Measurements from ENCODE around the gene SLC7A10. TPM values are rescaled to one million over a fixed set of nuclear protein-coding genes. Genes with fewer than 3 reads are reported as not detected.

SLC7A10 gene
- total RNA-seq, 2 experiments from 2014 or later = not detected

DNA sequence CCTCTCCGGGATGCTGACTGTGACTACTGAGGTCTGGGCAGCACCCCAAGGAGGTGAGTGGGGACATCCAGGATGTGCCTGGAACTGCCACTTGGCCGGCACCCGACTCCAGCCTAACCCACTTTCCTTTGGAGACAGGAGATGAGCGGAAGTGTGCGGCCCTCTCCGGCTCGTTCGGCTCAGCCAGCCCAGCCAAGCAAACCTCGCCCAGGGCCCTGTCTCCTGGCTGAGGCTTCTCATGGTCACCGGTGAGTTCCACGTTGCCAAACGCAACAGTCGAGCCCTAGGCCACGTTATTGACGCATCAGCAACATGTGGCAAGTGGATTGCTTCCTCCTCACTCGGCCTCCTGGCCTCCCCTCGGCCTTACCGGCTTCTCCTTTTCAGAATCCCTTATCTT, 5.5 kb downstream of the SLC7A10 start:
- intact Hi-C loops (cut with micrococcal nuclease) = no loop called here
- no peak for DNase-seq
- peaks cover 2% of the 10 kb centered on the region for H3K4me1 Mint-ChIP-seq (ENCODE audit: low read depth)
- peaks cover 19% of the 10 kb centered on the region for H3K27me3 Mint-ChIP-seq
- H3K27ac Mint-ChIP-seq = no peak overlapping the region
- H3K4me3 Mint-ChIP-seq = no peak overlapping the region
- H3K9me3 Mint-ChIP-seq = no peaks in the 10 kb centered on the region
- TF ChIP-seq, protein P1, sequence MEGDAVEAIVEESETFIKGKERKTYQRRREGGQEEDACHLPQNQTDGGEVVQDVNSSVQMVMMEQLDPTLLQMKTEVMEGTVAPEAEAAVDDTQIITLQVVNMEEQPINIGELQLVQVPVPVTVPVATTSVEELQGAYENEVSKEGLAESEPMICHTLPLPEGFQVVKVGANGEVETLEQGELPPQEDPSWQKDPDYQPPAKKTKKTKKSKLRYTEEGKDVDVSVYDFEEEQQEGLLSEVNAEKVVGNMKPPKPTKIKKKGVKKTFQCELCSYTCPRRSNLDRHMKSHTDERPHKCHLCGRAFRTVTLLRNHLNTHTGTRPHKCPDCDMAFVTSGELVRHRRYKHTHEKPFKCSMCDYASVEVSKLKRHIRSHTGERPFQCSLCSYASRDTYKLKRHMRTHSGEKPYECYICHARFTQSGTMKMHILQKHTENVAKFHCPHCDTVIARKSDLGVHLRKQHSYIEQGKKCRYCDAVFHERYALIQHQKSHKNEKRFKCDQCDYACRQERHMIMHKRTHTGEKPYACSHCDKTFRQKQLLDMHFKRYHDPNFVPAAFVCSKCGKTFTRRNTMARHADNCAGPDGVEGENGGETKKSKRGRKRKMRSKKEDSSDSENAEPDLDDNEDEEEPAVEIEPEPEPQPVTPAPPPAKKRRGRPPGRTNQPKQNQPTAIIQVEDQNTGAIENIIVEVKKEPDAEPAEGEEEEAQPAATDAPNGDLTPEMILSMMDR (IDR thresholded peaks at IDR 0.05) = no peak
- ATAC-seq = no peak
- no peaks in the 10 kb centered on the region for H3K36me3 Mint-ChIP-seq (ENCODE audit: low read depth)
- ChIA-PET POLR2A (no interaction called here), CTCF (no interaction called here)

DNA sequence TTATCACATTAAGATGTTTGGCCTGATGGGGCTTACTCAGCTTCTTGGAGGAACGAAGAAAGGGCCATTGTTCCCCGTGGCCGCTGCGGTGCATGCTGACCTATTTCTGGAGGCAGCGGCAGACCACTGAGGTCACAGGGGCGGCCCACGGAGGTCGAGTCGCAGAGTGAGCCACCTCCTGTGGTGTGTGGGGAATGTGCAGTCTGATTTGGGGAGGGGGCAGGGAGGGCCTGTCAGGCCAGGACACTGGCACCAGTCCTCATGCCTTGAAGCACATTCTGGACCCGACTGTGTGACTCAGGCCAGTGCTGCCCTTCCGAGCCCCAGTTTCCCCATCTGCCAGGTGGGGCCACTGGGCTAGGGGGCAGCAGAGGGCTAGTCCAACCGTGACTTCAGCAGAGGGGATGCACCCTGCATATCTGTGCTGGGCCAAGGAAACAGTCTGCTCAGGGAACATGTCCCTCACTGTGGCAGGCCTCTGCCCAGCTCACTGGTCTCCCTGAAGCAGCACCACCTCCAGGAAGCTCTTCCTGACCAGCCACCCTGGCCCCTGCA, 6.3 kb downstream of the SLC7A10 start:
- Mint-ChIP-seq H3K4me1 (ENCODE audit: low read depth) (no peaks in the 10 kb centered on the region), H3K27ac (no peak overlapping the region), H3K4me3 (no peak overlapping the region), H3K36me3 (ENCODE audit: low read depth) (no peaks in the 10 kb centered on the region), H3K9me3 (no peaks in the 10 kb centered on the region), H3K27me3 (peaks cover 11% of the 10 kb centered on the region)
- CTCF ChIA-PET = interaction anchor here (1.2 kb wide), 1 partner anchor 75 kb away, joined by 4 read pairs; no protein-coding TSS in a partner anchor
- intact Hi-C loops (cut with micrococcal nuclease) = no loop called here
- POLR2A ChIA-PET = no interaction called here
- ATAC-seq = no peak
- TF ChIP-seq, protein P1 (IDR thresholded peaks at IDR 0.05) = peak; percentile 17
- peak; percentile 27 for DNase-seq

DNA sequence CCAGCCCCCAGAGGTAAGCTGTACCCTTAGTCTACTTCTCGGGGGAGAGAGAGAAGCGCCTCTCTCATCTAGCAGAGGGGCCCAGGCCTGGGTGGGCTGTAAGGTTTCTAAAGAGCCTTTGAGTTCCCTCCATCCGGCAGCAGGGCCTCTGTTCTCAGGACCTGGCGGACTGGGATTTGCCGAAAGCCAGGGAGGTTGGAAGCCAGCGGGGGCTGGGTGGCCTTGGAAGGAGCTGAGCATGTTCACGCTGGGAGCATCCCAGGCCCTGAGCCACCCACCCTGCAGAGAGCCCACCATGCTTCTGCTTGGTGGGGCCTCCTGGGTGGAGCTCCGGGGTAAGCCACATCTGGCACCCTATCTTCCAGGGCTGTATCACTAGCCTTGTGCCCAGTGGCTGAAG, 7.8 kb downstream of the SLC7A10 start:
- no peaks in the 10 kb centered on the region for H3K4me1 Mint-ChIP-seq (ENCODE audit: low read depth)
- peaks cover 5% of the 10 kb centered on the region for H3K27me3 Mint-ChIP-seq
- no peaks in the 10 kb centered on the region for H3K9me3 Mint-ChIP-seq
- H3K36me3 Mint-ChIP-seq (ENCODE audit: low read depth) = no peaks in the 10 kb centered on the region
- no peak overlapping the region for H3K27ac Mint-ChIP-seq
- CTCF ChIA-PET = no interaction called here
- DNase-seq = no peak
- intact Hi-C loops (cut with micrococcal nuclease) = no loop called here
- no peak for ATAC-seq
- TF ChIP-seq, protein P1 (IDR thresholded peaks at IDR 0.05) = no peak
- H3K4me3 Mint-ChIP-seq = no peak overlapping the region
- POLR2A ChIA-PET = no interaction called here

DNA sequence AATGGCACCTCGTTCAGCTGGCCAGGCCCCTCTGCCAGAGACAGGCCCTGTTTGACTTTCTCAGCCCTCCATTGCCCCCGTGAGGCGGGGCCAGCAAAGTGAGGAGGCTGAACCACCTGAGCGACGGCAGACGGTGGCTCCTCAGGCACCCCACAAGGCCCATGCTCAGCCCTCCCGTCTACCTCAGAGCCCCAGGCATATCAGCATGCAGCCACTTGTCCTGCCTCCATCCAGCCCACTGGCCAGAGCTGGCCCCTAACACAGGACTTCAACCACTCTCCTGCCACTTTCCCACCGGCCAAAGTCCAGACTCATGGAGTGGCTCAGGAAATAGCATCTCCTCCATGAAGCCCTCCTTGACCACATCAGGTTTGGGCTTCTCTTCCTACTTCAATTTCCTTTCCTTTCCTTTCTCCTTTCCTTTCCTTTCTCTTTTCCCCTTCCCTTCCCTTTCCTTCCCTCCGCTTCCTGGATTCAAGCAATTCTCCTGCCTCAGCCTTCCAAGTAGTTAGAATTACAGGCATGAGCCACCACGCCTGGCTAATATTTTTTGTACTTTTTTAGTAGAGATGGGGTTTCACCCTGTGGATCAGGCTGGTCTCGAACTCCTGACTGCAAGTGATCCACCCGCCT, 9.3 kb downstream of the SLC7A10 start:
- TF ChIP-seq, protein P1 (IDR thresholded peaks at IDR 0.05) = no peak
- no peak for ATAC-seq
- ChIA-PET POLR2A (no interaction called here), CTCF (no interaction called here)
- intact Hi-C loops (cut with micrococcal nuclease) = no loop called here
- no peak overlapping the region for H3K4me3 Mint-ChIP-seq
- no peak for DNase-seq
- no peaks in the 10 kb centered on the region for H3K27me3 Mint-ChIP-seq
- H3K9me3 Mint-ChIP-seq = no peaks in the 10 kb centered on the region
- no peak overlapping the region for H3K27ac Mint-ChIP-seq
- no peaks in the 10 kb centered on the region for H3K4me1 Mint-ChIP-seq (ENCODE audit: low read depth)
- no peaks in the 10 kb centered on the region for H3K36me3 Mint-ChIP-seq (ENCODE audit: low read depth)

DNA sequence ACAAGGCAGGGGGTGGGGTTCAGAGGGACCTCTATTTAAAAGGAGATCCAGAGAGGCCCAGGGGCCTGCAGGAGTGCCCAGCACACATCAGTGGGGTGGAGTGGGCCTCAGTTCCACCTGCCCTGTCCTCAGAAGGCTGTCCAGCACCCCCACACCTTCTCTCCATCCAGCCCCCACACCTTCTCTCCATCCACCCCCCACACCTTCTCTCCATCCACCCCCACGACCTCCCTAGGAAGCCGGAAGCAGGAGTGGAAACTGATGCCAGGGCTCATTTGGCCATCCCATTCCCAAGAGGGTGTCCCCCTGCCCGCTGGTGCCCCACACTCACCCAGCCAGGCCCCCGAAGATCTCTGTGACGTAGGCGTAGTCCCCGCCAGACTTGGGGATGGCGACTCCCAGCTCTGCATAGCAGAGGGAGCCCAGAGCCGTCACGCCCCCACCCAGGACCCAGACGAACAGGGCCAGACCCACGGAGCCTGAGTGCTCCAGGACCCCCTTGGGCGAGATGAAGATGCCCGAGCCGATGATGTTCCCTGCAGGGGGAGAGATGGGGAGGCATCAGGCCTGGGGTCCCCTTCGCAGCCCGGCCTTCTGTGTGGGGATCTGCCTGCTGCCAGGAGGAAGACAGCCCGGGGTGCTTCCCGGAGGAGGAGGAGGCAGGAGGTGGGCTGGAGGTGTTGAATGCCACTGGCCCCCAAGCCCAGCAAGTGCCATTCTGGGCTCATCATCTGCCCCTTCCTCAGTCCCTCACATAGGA, 10.0 kb downstream of the SLC7A10 start:
- H3K4me1 Mint-ChIP-seq (ENCODE audit: low read depth) = no peaks in the 10 kb centered on the region
- intact Hi-C loops (cut with micrococcal nuclease) = no loop called here
- ATAC-seq = no peak
- no peak for DNase-seq
- H3K27ac Mint-ChIP-seq = no peak overlapping the region
- H3K4me3 Mint-ChIP-seq = no peak overlapping the region
- no peaks in the 10 kb centered on the region for H3K27me3 Mint-ChIP-seq
- POLR2A ChIA-PET = no interaction called here
- H3K9me3 Mint-ChIP-seq = no peaks in the 10 kb centered on the region
- TF ChIP-seq, protein P1 (IDR thresholded peaks at IDR 0.05) = no peak
- no peaks in the 10 kb centered on the region for H3K36me3 Mint-ChIP-seq (ENCODE audit: low read depth)
- CTCF ChIA-PET = no interaction called here

Data from activated CD8-positive, alpha-beta T cell treated with anti-CD3 and anti-CD28 coated beads for 36 hours (primary cell).